ENCODE measurements around the gene BCL2L13. TPM values are rescaled to one million over a fixed set of nuclear protein-coding genes. Genes with fewer than 3 reads are reported as not detected.
A peak's percentile ranks its signal among the peaks of the same experiment; 100 is the strongest.

The BCL2L13 gene
- total and polyA plus RNA-seq, 7 donors: 67.0 to 201 (median 128) TPM

- intact Hi-C loops (cut with DNase I): no loop called here
- peak overlapping the region; percentile 78 for H3K4me3 ChIP-seq
- ATAC-seq: no peak
- no peaks in the 10 kb centered on the region for H3K9me3 ChIP-seq
- no peaks in the 10 kb centered on the region for H3K36me3 ChIP-seq (ENCODE audit: insufficient read depth in 1 of 2, low read depth in 1 of 2)
- no peak overlapping the region for H3K27ac ChIP-seq
- no peaks in the 10 kb centered on the region for H3K27me3 ChIP-seq (ENCODE audit: insufficient read depth in 3 of 3, low read length in 2 of 3)
- TF ChIP-seq CTCF (IDR thresholded peaks at IDR 0.05): no peak
- no peak for DNase-seq
- 70 to 76% (median 70%) methylated on average over 18 of the region's 18 CpGs for WGBS, 3 donors
- peaks cover 9% of the 10 kb centered on the region for H3K4me1 ChIP-seq
These were observed 134.5 kb downstream of the BCL2L13 start for GRCh38 chr22:17772958-17773605.

GRCh38 chr22:17773606-17774205 is 135.1 kb downstream of the BCL2L13 start:
- Histone ChIP-seq H3K27me3 (ENCODE audit: insufficient read depth in 3 of 3, low read length in 2 of 3) (no peaks in the 10 kb centered on the region), H3K4me1 (peaks cover 9% of the 10 kb centered on the region), H3K27ac (no peak overlapping the region), H3K4me3 (peak overlapping the region; percentile 78), H3K9me3 (no peaks in the 10 kb centered on the region), H3K36me3 (ENCODE audit: insufficient read depth in 1 of 2, low read depth in 1 of 2) (no peaks in the 10 kb centered on the region)
- TF ChIP-seq CTCF (IDR thresholded peaks at IDR 0.05): no peak
- DNase-seq (peak; percentile 42 to 71), ATAC-seq (peak; percentile 40 to 69 (median 62))
- intact Hi-C loops (cut with DNase I): no loop called here
- WGBS, 3 donors: 4 to 11% (median 5%) methylated on average over 20 to 44 of the region's 47 CpGs

GRCh38 chr22:17774206-17774925 is 135.8 kb downstream of the BCL2L13 start, which contains the start of gene BID:
TSS of gene BID (minus strand) at chr22:17774469. CDS start at chr22:17750116, 24,353 bp downstream.
- Histone ChIP-seq H3K4me1 (peaks cover 9% of the 10 kb centered on the region), H3K9me3 (no peaks in the 10 kb centered on the region), H3K27me3 (ENCODE audit: insufficient read depth in 3 of 3, low read length in 2 of 3) (no peaks in the 10 kb centered on the region), H3K36me3 (ENCODE audit: insufficient read depth in 1 of 2, low read depth in 1 of 2) (no peaks in the 10 kb centered on the region), H3K4me3 (peak within 1 kb of the TSS; percentile 78), H3K27ac (no peak within 1 kb of the TSS)
- TF ChIP-seq CTCF (IDR thresholded peaks at IDR 0.05): no peak
- WGBS, 3 donors: 1 to 4% (median 3%) methylated on average over 37 to 64 of the region's 64 CpGs
- ATAC-seq (peak in 3 of 4 donors; percentile 16 to 23 (median 20)), DNase-seq (peak; percentile 55 to 71)
- intact Hi-C loops (cut with DNase I): no loop called here

GRCh38 chr22:17774926-17775685 is 136.5 kb downstream of the BCL2L13 start:
- Histone ChIP-seq H3K27me3 (ENCODE audit: insufficient read depth in 3 of 3, low read length in 2 of 3) (no peaks in the 10 kb centered on the region), H3K4me3 (no peak overlapping the region), H3K36me3 (ENCODE audit: insufficient read depth in 1 of 2, low read depth in 1 of 2) (no peaks in the 10 kb centered on the region), H3K27ac (no peak overlapping the region), H3K9me3 (no peaks in the 10 kb centered on the region), H3K4me1 (peaks cover 9% of the 10 kb centered on the region)
- no peak for TF ChIP-seq CTCF (IDR thresholded peaks at IDR 0.05)
- WGBS, 3 donors: 81 to 83% (median 81%) methylated on average over 27 of the region's 27 CpGs
- no peak for ATAC-seq
- intact Hi-C loops (cut with DNase I): no loop called here
- DNase-seq: no peak
